Measurements from ENCODE around the gene TRMT61A.
A peak's percentile ranks its signal among the peaks of the same experiment; 100 is the strongest.

Gene TRMT61A

GRCh38 chr14:103528587-103529382, at the start of gene TRMT61A:
TSS of gene TRMT61A (plus strand) at chr14:103529196. CDS start at chr14:103529979, 783 bp downstream.
- DNase-seq, result peak; percentile 48

GRCh38 chr14:103480595-103480994, 48.4 kb upstream of the TRMT61A start:
- DNase-seq, result no peak

- DNase-seq, result no peak
Measured at GRCh38 chr14:103483600-103483999, 45.4 kb upstream of the TRMT61A start.

- no peak for DNase-seq
Measured at GRCh38 chr14:103485504-103485903, 43.5 kb upstream of the TRMT61A start.

- DNase-seq, result no peak
Measured at GRCh38 chr14:103488071-103488470, 40.9 kb upstream of the TRMT61A start.

- no peak for DNase-seq
Measured at GRCh38 chr14:103488960-103489359, 40.0 kb upstream of the TRMT61A start.

- no peak for DNase-seq
Measured at GRCh38 chr14:103489621-103490020, 39.4 kb upstream of the TRMT61A start.

- no peak for DNase-seq
Measured at GRCh38 chr14:103491691-103492090, 37.3 kb upstream of the TRMT61A start.

- no peak for DNase-seq
Measured at GRCh38 chr14:103492156-103492925, 36.7 kb upstream of the TRMT61A start.

- DNase-seq, result no peak
Measured at GRCh38 chr14:103495854-103496253, 33.1 kb upstream of the TRMT61A start.

GRCh38 chr14:103496776-103497175, 32.2 kb upstream of the TRMT61A start:
- DNase-seq, result no peak

GRCh38 chr14:103499709-103500108, 29.3 kb upstream of the TRMT61A start:
- no peak for DNase-seq

- DNase-seq, result peak; percentile 44
Measured at GRCh38 chr14:103500148-103500990, 28.6 kb upstream of the TRMT61A start.

GRCh38 chr14:103501041-103501870, 27.7 kb upstream of the TRMT61A start:
- no peak for DNase-seq

GRCh38 chr14:103501921-103502669, 26.9 kb upstream of the TRMT61A start:
- DNase-seq, result no peak

GRCh38 chr14:103502877-103503276, 26.1 kb upstream of the TRMT61A start:
- no peak for DNase-seq

GRCh38 chr14:103503296-103503695, 25.7 kb upstream of the TRMT61A start:
- no peak for DNase-seq

GRCh38 chr14:103504991-103505565, 23.9 kb upstream of the TRMT61A start:
- no peak for DNase-seq

GRCh38 chr14:103507751-103508150, 21.2 kb upstream of the TRMT61A start:
- no peak for DNase-seq

GRCh38 chr14:103508521-103509329, 20.3 kb upstream of the TRMT61A start:
- no peak for DNase-seq

Measured in NCI-H2029 treated with DMSO at 0.1 percent for 48 hours (cell line).